ENCODE data around the gene AKNA.

AKNA gene

DNA sequence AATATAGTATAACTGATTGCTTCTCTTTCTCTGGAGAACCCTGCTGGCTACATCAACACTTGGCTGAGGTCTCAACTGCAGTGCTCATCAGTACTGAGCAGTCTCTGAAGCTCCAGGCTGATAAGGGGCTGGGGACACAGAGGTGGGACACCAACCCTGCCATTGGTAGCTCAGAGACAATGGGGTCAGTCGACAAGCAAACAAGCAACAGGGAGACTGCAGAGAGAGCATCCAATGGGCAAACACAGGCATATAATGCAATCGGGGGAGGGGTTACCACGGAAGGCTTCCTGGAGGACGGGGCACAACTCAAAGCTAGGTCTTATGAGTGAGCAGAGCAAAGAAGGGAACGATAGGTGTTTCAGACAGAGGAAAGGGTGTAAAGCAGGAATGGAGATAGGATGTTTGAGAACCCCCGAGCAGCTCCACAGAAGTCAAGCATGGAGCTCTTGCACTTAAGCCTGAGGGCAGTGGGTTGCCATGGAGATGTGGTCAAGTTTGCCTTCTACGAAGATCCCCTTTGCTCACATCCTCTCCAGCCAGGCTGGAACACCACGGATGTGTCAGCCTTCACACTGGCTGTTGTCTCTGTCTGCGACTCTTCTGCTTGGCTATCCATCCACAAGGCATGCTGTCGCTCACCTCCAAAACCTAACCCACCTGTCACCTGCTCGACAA lies 21.5 kb upstream of the AKNA start:
- TF ChIP-seq, protein P1, sequence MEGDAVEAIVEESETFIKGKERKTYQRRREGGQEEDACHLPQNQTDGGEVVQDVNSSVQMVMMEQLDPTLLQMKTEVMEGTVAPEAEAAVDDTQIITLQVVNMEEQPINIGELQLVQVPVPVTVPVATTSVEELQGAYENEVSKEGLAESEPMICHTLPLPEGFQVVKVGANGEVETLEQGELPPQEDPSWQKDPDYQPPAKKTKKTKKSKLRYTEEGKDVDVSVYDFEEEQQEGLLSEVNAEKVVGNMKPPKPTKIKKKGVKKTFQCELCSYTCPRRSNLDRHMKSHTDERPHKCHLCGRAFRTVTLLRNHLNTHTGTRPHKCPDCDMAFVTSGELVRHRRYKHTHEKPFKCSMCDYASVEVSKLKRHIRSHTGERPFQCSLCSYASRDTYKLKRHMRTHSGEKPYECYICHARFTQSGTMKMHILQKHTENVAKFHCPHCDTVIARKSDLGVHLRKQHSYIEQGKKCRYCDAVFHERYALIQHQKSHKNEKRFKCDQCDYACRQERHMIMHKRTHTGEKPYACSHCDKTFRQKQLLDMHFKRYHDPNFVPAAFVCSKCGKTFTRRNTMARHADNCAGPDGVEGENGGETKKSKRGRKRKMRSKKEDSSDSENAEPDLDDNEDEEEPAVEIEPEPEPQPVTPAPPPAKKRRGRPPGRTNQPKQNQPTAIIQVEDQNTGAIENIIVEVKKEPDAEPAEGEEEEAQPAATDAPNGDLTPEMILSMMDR (IDR thresholded peaks at IDR 0.05; ENCODE audit: low read depth, low read length): no peak
- DNase-seq: no peak
- Histone ChIP-seq H3K9me3 (ENCODE audit: severe bottlenecking) (no peaks in the 10 kb centered on the region), H3K27me3 (ENCODE audit: insufficient read depth, low read depth, severe bottlenecking) (no peaks in the 10 kb centered on the region), H3K27ac (no peak overlapping the region), H3K36me3 (no peaks in the 10 kb centered on the region), H3K4me3 (ENCODE audit: low read depth, low read length) (no peak overlapping the region)

DNA sequence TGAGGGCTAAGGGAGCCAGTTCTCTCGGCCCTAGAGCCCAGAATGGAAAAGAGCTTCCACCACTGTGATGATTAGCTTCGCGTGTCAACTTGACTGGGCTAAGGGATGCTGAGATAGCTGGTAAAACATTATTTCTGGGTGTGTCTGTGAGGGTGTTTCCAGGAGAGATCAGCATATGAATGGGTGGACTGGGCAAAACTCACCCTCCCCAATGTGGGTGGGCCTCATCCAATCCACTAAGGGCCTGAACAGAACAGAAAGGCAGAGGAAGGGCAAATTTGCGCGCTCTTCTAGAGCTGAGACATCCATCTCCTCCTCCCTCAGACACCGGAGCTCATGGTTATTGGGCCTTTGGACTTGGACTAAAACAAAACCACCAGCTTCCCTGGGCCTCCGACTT lies 20.9 kb upstream of the AKNA start:
- TF ChIP-seq, protein P1 (IDR thresholded peaks at IDR 0.05; ENCODE audit: low read depth, low read length): no peak
- Histone ChIP-seq H3K36me3 (no peaks in the 10 kb centered on the region), H3K4me3 (ENCODE audit: low read depth, low read length) (no peak overlapping the region), H3K27ac (no peak overlapping the region), H3K27me3 (ENCODE audit: insufficient read depth, low read depth, severe bottlenecking) (no peaks in the 10 kb centered on the region), H3K9me3 (ENCODE audit: severe bottlenecking) (no peaks in the 10 kb centered on the region)
- DNase-seq: no peak

DNA sequence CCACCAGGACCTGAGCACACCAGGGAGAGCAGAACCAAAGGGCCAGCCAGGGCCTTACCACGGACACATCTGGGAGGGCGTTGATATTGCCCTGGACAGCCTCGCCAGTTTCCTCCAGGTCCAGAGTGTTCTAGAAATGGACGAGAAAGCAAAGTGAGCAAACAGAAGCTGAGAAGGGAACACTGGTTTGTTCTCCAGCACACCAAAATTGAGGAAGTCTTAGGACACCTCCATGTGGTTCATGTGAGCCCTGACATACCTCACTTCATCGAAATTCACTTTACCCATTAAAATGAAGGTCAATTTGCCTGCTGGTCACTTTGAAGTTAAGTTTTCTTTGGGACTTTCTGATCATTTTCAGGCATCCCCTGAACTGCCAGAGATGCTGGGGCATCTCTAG lies 20.1 kb upstream of the AKNA start:
- Histone ChIP-seq H3K9me3 (ENCODE audit: severe bottlenecking) (no peaks in the 10 kb centered on the region), H3K36me3 (no peaks in the 10 kb centered on the region), H3K27ac (no peak overlapping the region), H3K27me3 (ENCODE audit: insufficient read depth, low read depth, severe bottlenecking) (no peaks in the 10 kb centered on the region), H3K4me3 (ENCODE audit: low read depth, low read length) (no peak overlapping the region)
- no peak for DNase-seq
- TF ChIP-seq, protein P1 (IDR thresholded peaks at IDR 0.05; ENCODE audit: low read depth, low read length): no peak

DNA sequence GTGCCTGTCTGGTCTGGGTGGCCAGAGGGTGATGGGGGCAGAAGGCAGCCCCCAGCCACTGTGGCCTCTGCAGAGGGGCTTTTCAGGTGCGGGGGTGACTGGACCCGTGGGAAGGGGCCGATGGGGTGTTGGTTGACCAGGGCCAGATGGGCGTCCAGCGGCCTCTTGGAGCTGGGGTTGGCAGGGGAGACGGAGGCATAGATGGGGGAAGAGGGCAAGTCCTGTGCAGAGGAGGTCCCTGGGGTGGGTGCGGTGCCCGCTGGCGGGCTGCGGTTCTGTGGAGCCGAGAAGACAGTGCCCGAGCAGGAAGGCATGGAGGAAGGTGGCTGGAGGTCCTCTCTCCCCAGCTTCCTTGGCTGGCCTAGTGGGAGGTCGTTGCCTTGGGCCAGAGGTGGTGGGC lies 18.7 kb upstream of the AKNA start:
- DNase-seq: no peak
- no peaks in the 10 kb centered on the region for H3K9me3 ChIP-seq (ENCODE audit: severe bottlenecking)
- H3K27ac ChIP-seq: no peak overlapping the region
- no peak overlapping the region for H3K4me3 ChIP-seq (ENCODE audit: low read depth, low read length)
- no peaks in the 10 kb centered on the region for H3K36me3 ChIP-seq
- H3K27me3 ChIP-seq (ENCODE audit: insufficient read depth, low read depth, severe bottlenecking): no peaks in the 10 kb centered on the region
- TF ChIP-seq, protein P1 (IDR thresholded peaks at IDR 0.05; ENCODE audit: low read depth, low read length): no peak

DNA sequence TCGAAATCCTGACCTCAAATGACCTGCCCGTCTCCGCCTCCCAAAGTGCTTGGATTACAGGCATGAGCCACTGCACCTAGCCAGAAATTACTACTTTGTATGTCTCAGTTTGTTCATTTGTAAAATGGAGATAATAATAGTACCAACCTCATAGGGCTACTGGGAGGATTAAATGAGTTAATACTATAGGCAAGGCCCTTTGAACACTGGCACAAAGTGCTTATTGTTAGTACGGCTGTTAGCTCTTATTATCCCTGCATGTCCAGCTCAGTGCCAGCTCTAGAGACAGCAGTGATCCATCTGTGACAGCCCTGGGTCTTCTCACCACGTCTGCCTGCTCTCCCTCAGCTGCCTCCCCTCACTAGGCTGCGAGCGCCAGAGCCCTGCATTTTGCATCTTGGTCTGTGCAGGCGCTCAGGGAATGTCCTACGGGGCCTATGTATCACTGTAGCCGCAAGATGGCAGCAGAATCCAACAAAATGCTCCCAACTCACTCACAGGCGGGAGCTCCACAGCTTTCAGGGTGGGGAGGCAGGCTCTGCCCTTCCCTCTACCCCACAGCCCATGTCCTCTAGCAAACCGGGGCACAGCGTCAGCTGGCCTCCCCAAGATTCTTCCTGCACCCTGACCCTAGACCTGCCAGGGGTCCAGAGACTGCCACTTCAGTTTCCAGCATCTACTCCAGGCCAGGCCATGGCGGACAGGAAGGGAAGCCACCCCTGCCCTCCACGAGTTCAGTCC lies 17.7 kb upstream of the AKNA start:
- Histone ChIP-seq H3K27ac (peak overlapping the region; percentile 85; the same call in 1 of the 2 replicates), H3K4me3 (ENCODE audit: low read depth, low read length) (no peak overlapping the region), H3K9me3 (ENCODE audit: severe bottlenecking) (no peaks in the 10 kb centered on the region), H3K36me3 (no peaks in the 10 kb centered on the region; the same call in 1 of the 2 replicates), H3K27me3 (ENCODE audit: insufficient read depth, low read depth, severe bottlenecking) (no peaks in the 10 kb centered on the region)
- peak; percentile 91 for DNase-seq
- TF ChIP-seq, protein P1 (IDR thresholded peaks at IDR 0.05; ENCODE audit: low read depth, low read length): peak; percentile 93

Measured in WERI-Rb-1 (cell line).